Mesothelial cell of epicardium (in vitro differentiated cells): ENCODE results near the gene SF3A1. TPM values are rescaled to one million over a fixed set of nuclear protein-coding genes. Genes with fewer than 3 reads are reported as not detected.

Experiments used
- DNase-seq, 2 experiments: peaks; one replicate each; pipeline ENCODE4 v3.0.0; 2021; ENCODE audit warnings: low spot score in 2 of 2; ENCODE audit not compliant: unreplicated experiment in 2 of 2
- H3K27ac Mint-ChIP-seq: 2 replicates; pipeline ENCODE4 v1.8.0; 2021; ENCODE audit warnings: mixed read lengths
- H3K27me3 Mint-ChIP-seq: 2 replicates; pipeline ENCODE4 v1.8.0; 2021; ENCODE audit warnings: low read depth, mixed read lengths
- H3K36me3 Mint-ChIP-seq: 2 replicates; pipeline ENCODE4 v1.8.0; 2021; ENCODE audit warnings: mixed read lengths
- H3K4me1 Mint-ChIP-seq: 2 replicates; pipeline ENCODE4 v1.8.0; 2021; ENCODE audit warnings: mixed read lengths
- H3K4me3 Mint-ChIP-seq: 2 replicates; pipeline ENCODE4 v1.8.0; 2021; ENCODE audit warnings: mild to moderate bottlenecking, moderate library complexity, mixed read lengths
- H3K9me3 Mint-ChIP-seq: 2 replicates; pipeline ENCODE4 v1.8.0; 2021; ENCODE audit warnings: mixed read lengths
- total RNA-seq: library from RNA; stranded (reverse); gene quantifications from 3 replicates; pipeline ENCODE4 v1.2.1, GENCODE V29; 2021
- TF ChIP-seq, protein P1 (sequence below): fragments of 200-600 bp; sonication (generic); IDR thresholded peaks from one replicate; pipeline ENCODE4 v1.5.0; 2021; ENCODE audit warnings: antibody characterized with exemption; ENCODE audit not compliant: unreplicated experiment

SF3A1 gene
- total RNA-seq, 1 donor from 2014 or later: 142 TPM

DNA sequence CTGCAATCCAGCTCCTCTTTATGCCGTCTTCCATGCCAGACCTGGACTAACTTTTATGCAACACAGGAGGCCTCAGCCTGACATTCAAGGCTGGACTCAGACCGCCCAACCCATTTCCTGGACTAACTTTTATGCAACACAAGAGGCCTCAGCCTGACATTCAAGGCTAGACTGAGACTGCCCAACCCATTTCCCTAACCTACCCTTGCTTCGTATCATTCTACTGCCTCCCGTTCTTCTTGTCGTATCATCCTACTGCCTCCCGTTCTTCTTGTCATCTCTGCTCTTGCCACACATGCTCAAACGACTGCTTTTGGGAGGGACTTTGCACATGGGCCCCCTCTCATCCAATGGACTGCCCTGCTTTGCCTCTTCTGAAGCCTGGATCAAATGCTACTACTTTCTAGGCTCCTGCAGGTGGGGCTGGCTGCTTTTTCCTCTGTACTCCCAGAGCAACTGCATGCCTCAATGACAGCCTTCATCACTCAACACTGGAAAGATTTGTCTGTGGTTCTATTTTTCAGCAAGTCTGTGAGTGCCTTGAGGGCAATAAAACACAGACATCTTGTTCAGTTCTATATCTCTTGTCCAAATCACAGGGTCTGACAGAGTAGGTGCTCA lies 37.8 kb downstream of the SF3A1 start:
- no peak for DNase-seq

DNA sequence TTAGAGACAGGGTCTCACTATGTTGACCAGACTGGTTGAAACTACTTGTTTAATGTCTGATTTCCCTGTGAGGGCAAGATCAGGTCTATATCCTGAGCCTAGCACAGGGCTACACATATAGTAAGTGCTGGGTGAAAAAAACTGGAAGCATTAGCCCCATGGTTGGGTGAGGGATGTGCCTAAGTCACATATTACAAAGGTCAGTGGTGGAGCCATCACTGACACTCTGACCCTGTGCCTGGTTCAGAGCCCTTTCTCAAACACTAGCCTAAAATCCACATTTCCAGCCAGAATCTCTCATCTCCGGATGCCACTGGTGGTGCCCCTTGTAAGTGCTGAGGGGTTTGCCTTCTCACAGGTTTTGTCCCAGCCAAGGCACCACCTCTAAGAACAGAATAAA lies 38.9 kb downstream of the SF3A1 start:
- Mint-ChIP-seq H3K9me3 (no peaks in the 10 kb centered on the region), H3K27ac (no peak overlapping the region), H3K4me1 (peaks cover 19% of the 10 kb centered on the region), H3K4me3 (no peak overlapping the region), H3K36me3 (no peaks in the 10 kb centered on the region), H3K27me3 (peaks cover 50% of the 10 kb centered on the region)
- no peak for DNase-seq
- TF ChIP-seq, protein P1, sequence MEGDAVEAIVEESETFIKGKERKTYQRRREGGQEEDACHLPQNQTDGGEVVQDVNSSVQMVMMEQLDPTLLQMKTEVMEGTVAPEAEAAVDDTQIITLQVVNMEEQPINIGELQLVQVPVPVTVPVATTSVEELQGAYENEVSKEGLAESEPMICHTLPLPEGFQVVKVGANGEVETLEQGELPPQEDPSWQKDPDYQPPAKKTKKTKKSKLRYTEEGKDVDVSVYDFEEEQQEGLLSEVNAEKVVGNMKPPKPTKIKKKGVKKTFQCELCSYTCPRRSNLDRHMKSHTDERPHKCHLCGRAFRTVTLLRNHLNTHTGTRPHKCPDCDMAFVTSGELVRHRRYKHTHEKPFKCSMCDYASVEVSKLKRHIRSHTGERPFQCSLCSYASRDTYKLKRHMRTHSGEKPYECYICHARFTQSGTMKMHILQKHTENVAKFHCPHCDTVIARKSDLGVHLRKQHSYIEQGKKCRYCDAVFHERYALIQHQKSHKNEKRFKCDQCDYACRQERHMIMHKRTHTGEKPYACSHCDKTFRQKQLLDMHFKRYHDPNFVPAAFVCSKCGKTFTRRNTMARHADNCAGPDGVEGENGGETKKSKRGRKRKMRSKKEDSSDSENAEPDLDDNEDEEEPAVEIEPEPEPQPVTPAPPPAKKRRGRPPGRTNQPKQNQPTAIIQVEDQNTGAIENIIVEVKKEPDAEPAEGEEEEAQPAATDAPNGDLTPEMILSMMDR: no peak

More for the DNA sequence above, 37.8 kb downstream of the SF3A1 start:
- Mint-ChIP-seq H3K36me3 (peaks cover 3% of the 10 kb centered on the region), H3K4me1 (peaks cover 13% of the 10 kb centered on the region), H3K27ac (no peak overlapping the region), H3K9me3 (no peaks in the 10 kb centered on the region), H3K27me3 (peaks cover 59% of the 10 kb centered on the region), H3K4me3 (no peak overlapping the region)
- TF ChIP-seq, protein P1: no peak

DNA sequence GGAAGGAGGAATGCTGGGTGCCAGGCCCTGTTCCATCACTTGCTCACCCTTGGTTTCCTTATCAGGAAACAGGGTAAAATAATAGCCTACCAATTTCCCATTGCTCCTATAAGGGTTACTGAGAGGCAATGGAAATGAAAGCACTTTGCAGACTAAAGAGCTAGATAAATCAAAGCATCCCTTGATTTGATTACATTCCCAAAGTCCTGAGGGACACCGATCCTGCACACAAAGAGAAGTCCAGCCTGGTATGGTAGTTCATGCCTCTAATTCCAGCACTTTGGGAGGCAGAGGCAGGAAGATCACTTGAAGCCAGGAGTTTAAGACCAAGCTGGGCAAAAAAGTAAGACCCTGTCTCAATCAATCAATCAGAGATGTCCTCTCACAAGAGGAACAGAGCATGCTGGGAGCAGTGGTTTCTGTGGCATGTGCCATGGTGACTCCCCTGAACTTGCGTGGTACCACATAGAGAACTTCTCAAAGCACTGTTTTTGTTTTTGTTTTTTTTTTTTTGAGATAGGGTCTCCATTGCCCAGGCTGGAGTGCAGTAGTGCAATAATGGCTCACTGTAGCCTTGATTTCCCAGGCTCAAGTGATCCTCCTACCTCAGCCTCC lies 40.6 kb downstream of the SF3A1 start:
- Mint-ChIP-seq H3K36me3 (no peaks in the 10 kb centered on the region), H3K27me3 (peaks cover 39% of the 10 kb centered on the region), H3K4me3 (no peak overlapping the region), H3K9me3 (no peaks in the 10 kb centered on the region), H3K4me1 (peaks cover 22% of the 10 kb centered on the region), H3K27ac (no peak overlapping the region)
- DNase-seq: no peak
- TF ChIP-seq, protein P1: no peak

DNA sequence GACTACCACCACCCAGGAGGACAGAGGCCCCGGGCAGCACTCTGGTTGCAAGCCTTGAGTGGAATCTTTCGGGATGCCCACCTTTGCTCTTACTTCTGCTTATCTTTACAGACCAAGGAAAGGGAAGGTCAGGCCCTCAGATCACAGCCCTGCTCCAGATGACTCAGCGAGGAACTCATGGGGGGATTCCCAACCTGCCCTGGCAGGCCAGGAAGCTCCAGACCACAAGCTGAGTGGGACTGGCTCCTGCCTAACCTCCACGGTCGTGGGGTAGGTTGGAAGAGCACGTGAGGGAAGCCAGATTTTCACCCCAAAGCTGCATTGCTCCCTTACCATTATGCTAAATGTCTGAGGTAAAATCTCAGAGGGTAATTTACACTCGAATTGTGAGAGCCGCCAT lies 41.8 kb downstream of the SF3A1 start:
- no peak overlapping the region for H3K4me3 Mint-ChIP-seq
- no peaks in the 10 kb centered on the region for H3K9me3 Mint-ChIP-seq
- H3K36me3 Mint-ChIP-seq: no peaks in the 10 kb centered on the region
- TF ChIP-seq, protein P1: no peak
- H3K4me1 Mint-ChIP-seq: peaks cover 22% of the 10 kb centered on the region
- H3K27me3 Mint-ChIP-seq: peaks cover 32% of the 10 kb centered on the region
- H3K27ac Mint-ChIP-seq: no peak overlapping the region
- DNase-seq: no peak

DNA sequence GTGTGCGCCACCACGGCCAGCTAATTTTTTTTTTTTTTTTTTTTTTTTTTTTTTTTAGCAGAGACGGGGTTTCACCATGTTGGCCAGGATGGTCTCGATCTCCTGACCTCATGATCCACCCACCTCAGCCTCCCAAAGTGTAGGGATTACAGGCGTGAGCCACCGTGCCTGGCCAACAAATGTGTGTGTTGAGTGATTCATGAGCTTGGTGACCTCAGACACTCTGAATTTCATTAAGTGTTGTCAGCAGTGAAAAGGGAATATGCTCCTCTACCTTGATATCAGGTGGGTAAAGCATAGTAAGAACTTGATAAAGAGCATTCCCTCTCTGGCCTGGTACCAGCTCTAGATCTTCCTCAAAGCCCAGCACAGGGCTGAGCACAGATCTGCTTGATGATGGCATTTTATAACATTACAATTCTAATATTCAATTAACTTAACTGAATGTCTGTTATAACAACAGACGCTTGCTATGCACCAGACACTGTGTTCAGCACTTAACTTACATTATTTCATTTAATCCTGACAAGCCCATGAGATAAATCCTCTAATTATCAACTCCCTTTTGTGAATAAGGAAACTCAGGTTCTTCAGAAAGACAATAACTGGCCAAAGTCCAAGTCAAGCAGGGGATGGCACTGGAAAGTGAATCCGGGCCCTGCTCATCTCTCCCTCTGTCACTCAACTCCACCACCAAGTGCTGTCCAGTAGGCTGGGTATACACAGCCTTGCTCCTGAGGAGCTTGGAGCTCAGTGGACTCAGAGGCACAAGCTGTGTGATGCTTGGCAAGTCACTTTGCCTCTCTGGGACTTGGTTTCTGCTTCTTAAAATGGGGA lies 42.9 kb downstream of the SF3A1 start:
- H3K4me3 Mint-ChIP-seq: no peak overlapping the region
- H3K36me3 Mint-ChIP-seq: no peaks in the 10 kb centered on the region
- no peak for DNase-seq
- H3K4me1 Mint-ChIP-seq: peaks cover 16% of the 10 kb centered on the region
- H3K9me3 Mint-ChIP-seq: no peaks in the 10 kb centered on the region
- peaks cover 29% of the 10 kb centered on the region for H3K27me3 Mint-ChIP-seq
- no peak overlapping the region for H3K27ac Mint-ChIP-seq
- TF ChIP-seq, protein P1: no peak
